Fibroblast of lung (primary cell): Measurements from ENCODE around the gene PDE5A. TPM values are rescaled to one million over a fixed set of nuclear protein-coding genes. Genes with fewer than 3 reads are reported as not detected.
A peak's percentile ranks its signal among the peaks of the same experiment; 100 is the strongest.

Experiments
- DNase-seq, 2 donors: peaks; one replicate each; pipeline versions ENCODE4 v3.0.0 to v3.0.0-alpha.2; 2010; ENCODE audit warnings: low read depth in 2 of 2
- H2AFZ ChIP-seq: 2 replicates; pipeline ENCODE4 v1.5.1; 2012; ENCODE audit warnings: low read length, control low read depth, inconsistent platforms
- H3K27ac ChIP-seq: 2 replicates; pipeline ENCODE4 v1.5.1; 2011; ENCODE audit warnings: low read length, control low read depth; ENCODE audit not compliant: insufficient read depth
- H3K27me3 ChIP-seq: 2 replicates; pipeline ENCODE4 v1.5.1; 2011; ENCODE audit warnings: mild to moderate bottlenecking, low read length; ENCODE audit not compliant: control insufficient read depth, insufficient read depth
- H3K36me3 ChIP-seq: 2 replicates; pipeline ENCODE4 v1.5.1; 2011; ENCODE audit warnings: low read length; ENCODE audit not compliant: control insufficient read depth, insufficient read depth
- H3K4me1 ChIP-seq: 2 replicates; pipeline ENCODE4 v1.5.1; 2011; ENCODE audit warnings: low read length; ENCODE audit not compliant: control insufficient read depth, insufficient read depth; ENCODE audit errors: extremely low read depth
- H3K4me2 ChIP-seq: 2 replicates; pipeline ENCODE4 v1.5.1; 2011; ENCODE audit warnings: low read length, control low read depth; ENCODE audit not compliant: insufficient read depth; ENCODE audit errors: extremely low read depth
- H3K4me3 ChIP-seq, 4 experiments: fragments of 200-600 bp in 1 of 4; sonication (generic) in 1 of 4; replicated peaks in 1 of 4; 2 replicates each; pipeline ENCODE4 v1.5.1; 2011 to 2016; ENCODE audit warnings: low read length in 4 of 4, low read depth in 3 of 4, mild to moderate bottlenecking in 3 of 4, control low read depth in 2 of 4, inconsistent platforms in 1 of 4, mixed read lengths in 1 of 4; ENCODE audit not compliant: insufficient read depth in 1 of 4; ENCODE audit errors: control extremely low read depth in 1 of 4
- H3K79me2 ChIP-seq: 2 replicates; pipeline ENCODE4 v1.5.1; 2012; ENCODE audit warnings: mild to moderate bottlenecking, low read length, inconsistent platforms; ENCODE audit not compliant: control insufficient read depth, insufficient read depth
- H3K9ac ChIP-seq: 2 replicates; pipeline ENCODE4 v1.5.1; 2011; ENCODE audit warnings: mild to moderate bottlenecking, low read length, control low read depth; ENCODE audit not compliant: insufficient read depth
- H3K9me3 ChIP-seq: 2 replicates; pipeline ENCODE4 v1.5.1; 2012; ENCODE audit warnings: low read depth, low read length; ENCODE audit not compliant: control insufficient read depth, insufficient read depth
- H4K20me1 ChIP-seq: 2 replicates; pipeline ENCODE4 v1.5.1; 2011; ENCODE audit warnings: low read length; ENCODE audit not compliant: control insufficient read depth, insufficient read depth; ENCODE audit errors: extremely low read depth
- CTCF ChIP-seq, 2 donors: IDR thresholded peaks in 1 of 2; conservative IDR thresholded peaks in 1 of 2; 1 replicate in 1 of 2; 2 replicates in 1 of 2; pipeline ENCODE4 v1.5.1; 2011 to 2012; ENCODE audit warnings: low read length in 2 of 2, control low read depth in 1 of 2, inconsistent platforms in 1 of 2, low read depth in 1 of 2, mild to moderate bottlenecking in 1 of 2
- EZH2 ChIP-seq: IDR thresholded peaks from 2 replicates; pipeline ENCODE4 v1.5.1; 2012; ENCODE audit warnings: low read length, control low read depth, mild to moderate bottlenecking; ENCODE audit errors: missing control alignments
- polyA plus RNA-seq, 2 donors: library from polyadenylated mRNA; depleted of rRNA in 1 of 2; stranded (reverse) in 1 of 2; unstranded in 1 of 2; fragments of >200 nt; gene quantifications; 2 replicates each; pipeline ENCODE4 v1.2.1, GENCODE V29; 2011 to 2012; ENCODE audit warnings: missing spikeins in 1 of 2
- total RNA-seq: library from RNA; depleted of rRNA; stranded (reverse); fragments of >200 nt; gene quantifications from 2 replicates; pipeline ENCODE4 v1.2.1, GENCODE V29; 2014

The PDE5A gene
- total and polyA plus RNA-seq, 2 donors (not counting 1 experiment from before 2014, with no cell fraction given), result 197 to 832 TPM

DNA sequence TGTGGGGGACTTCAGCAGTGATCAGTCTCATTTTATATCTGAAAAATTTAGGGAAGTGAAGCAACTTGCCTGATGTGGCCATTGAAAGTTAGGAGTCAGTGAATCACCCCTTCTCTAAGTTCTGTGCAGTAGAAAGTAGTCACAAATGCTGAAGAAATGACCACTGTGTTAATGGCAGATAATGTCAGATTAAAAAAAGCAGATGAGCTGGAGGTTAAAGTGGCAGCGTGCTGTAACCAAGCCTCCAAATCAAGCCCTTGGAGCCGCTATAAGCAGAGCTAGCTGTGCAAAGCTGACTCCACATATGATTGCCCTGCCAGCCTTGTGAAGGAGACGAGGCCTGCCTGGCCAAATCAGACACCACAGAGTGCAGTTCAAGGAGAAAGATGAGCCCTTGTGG lies 39.2 kb upstream of the PDE5A start:
- peak overlapping the region; percentile 38 for H2AFZ ChIP-seq
- no peak overlapping the region for H3K9ac ChIP-seq
- no peak overlapping the region for H3K4me3 ChIP-seq
- no peaks in the 10 kb centered on the region for H3K79me2 ChIP-seq
- H3K27ac ChIP-seq, result no peak overlapping the region
- no peaks in the 10 kb centered on the region for H4K20me1 ChIP-seq
- H3K4me1 ChIP-seq, result peaks cover under 1% of the 10 kb centered on the region
- H3K4me2 ChIP-seq, result no peak overlapping the region
- no peaks in the 10 kb centered on the region for H3K27me3 ChIP-seq
- no peaks in the 10 kb centered on the region for H3K36me3 ChIP-seq
- no peaks in the 10 kb centered on the region for H3K9me3 ChIP-seq
- DNase-seq, result no peak
- TF ChIP-seq EZH2, result no peak
- TF ChIP-seq CTCF (conservative IDR thresholded peaks at IDR 0.05 in 1 of 2, IDR thresholded peaks at IDR 0.05 in 1 of 2; ENCODE audit: low read depth in 1 of 2, low read length in 2 of 2), result no peak

GRCh38 chr4:119666653-119667091 lies 38.1 kb upstream of the PDE5A start:
- no peak overlapping the region for H2AFZ ChIP-seq
- no peaks in the 10 kb centered on the region for H3K36me3 ChIP-seq
- H4K20me1 ChIP-seq, result no peaks in the 10 kb centered on the region
- no peak overlapping the region for H3K9ac ChIP-seq
- TF ChIP-seq EZH2 (no peak), CTCF (conservative IDR thresholded peaks at IDR 0.05 in 1 of 2, IDR thresholded peaks at IDR 0.05 in 1 of 2; ENCODE audit: low read depth in 1 of 2, low read length in 2 of 2) (no peak)
- H3K4me1 ChIP-seq, result peaks cover 2% of the 10 kb centered on the region
- H3K4me3 ChIP-seq, result no peak overlapping the region
- no peak for DNase-seq
- H3K79me2 ChIP-seq, result no peaks in the 10 kb centered on the region
- no peak overlapping the region for H3K4me2 ChIP-seq
- H3K27ac ChIP-seq, result no peak overlapping the region
- no peaks in the 10 kb centered on the region for H3K27me3 ChIP-seq
- H3K9me3 ChIP-seq, result no peaks in the 10 kb centered on the region

DNA sequence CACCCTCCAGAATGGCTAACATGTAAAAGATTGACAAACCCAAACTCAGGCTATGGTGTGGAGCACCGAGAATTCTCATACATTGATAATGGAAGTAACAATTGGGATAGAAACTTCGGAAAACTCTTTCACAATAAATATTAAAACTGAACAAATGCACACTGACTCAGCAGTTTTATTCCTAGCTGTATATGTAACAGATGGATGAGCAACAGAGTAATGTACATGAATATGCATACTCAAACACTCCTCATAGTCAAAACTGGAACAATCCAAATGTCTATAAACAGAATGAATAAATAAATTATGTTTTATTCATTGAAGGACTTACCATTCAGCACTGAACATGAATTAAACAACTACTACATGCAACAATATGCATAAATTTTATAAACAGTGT lies 37.1 kb upstream of the PDE5A start:
- H4K20me1 ChIP-seq, result no peaks in the 10 kb centered on the region
- no peak overlapping the region for H3K4me3 ChIP-seq
- no peaks in the 10 kb centered on the region for H3K79me2 ChIP-seq
- no peaks in the 10 kb centered on the region for H3K9me3 ChIP-seq
- H3K4me2 ChIP-seq, result no peak overlapping the region
- no peaks in the 10 kb centered on the region for H3K36me3 ChIP-seq
- DNase-seq, result no peak
- no peak overlapping the region for H3K9ac ChIP-seq
- no peaks in the 10 kb centered on the region for H3K27me3 ChIP-seq
- H3K4me1 ChIP-seq, result peaks cover 2% of the 10 kb centered on the region
- no peak overlapping the region for H3K27ac ChIP-seq
- H2AFZ ChIP-seq, result no peak overlapping the region
- TF ChIP-seq EZH2 (no peak), CTCF (conservative IDR thresholded peaks at IDR 0.05 in 1 of 2, IDR thresholded peaks at IDR 0.05 in 1 of 2; ENCODE audit: low read depth in 1 of 2, low read length in 2 of 2) (no peak)
